ENCODE data around the gene PTPRG.
A peak's percentile ranks its signal among the peaks of the same experiment; 100 is the strongest.

PTPRG gene

DNA sequence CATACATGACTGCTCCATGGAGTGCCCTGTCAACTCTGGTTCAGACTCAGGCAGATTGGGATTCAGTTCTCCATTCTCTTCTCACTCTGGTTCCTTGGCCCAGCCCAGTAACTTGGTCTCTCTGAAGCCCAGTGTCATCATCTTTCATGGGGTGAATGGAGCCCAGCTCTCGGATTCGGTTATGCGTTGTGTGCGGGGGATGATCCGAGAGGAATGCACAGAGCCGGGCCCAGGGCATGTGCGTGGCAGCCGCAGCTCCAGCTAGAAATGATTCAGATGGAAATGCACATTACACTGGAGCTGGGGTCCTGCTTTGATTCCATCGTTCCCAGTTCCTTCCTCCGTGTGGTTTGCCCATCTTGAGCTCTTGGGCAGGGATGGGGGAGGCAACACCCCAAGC lies 622.6 kb downstream of the PTPRG start:
- no peak for DNase-seq (ENCODE audit: low read depth in 2 of 2)

DNA sequence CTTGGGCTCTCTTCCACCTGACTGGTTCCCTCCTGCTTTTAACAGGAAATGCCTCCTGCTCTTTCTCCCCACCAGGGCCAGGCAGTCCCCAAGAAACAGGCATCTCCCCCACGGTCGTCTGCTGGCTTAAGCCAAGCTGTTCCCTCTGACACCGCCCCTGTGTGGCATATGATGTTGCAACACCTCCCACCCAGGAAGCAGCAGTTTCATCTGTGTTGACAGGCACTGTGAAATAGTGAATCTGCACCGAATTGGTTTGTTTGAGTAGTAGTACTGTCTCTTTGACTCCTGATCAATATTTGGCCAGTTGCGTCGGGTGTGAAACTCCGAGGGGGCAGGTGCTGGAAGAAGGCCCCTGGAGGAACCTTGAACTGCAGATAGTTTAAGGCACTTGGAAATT lies 623.2 kb downstream of the PTPRG start:
- DNase-seq (ENCODE audit: low read depth in 2 of 2) = no peak

DNA sequence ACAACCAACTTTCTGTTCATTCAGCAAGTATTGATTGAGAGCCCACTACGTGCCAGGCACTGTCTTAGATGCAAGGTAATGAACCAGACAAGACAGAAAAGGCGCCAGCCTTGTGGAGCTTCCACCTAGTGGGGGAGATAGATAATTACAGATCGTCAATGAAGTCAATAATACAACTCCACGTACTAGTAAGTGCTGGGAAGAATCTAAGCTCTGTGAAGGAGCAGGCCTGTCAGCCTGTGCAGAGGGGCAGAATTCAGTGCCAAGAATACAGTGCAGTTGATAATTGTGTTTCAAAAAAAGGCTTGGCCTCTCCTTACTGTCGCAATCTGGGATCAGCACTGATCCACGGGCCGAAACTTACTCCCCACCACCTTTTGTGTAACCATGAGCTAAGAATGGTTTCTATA lies 625.7 kb downstream of the PTPRG start:
- no peak for DNase-seq (ENCODE audit: low read depth in 2 of 2)

DNA sequence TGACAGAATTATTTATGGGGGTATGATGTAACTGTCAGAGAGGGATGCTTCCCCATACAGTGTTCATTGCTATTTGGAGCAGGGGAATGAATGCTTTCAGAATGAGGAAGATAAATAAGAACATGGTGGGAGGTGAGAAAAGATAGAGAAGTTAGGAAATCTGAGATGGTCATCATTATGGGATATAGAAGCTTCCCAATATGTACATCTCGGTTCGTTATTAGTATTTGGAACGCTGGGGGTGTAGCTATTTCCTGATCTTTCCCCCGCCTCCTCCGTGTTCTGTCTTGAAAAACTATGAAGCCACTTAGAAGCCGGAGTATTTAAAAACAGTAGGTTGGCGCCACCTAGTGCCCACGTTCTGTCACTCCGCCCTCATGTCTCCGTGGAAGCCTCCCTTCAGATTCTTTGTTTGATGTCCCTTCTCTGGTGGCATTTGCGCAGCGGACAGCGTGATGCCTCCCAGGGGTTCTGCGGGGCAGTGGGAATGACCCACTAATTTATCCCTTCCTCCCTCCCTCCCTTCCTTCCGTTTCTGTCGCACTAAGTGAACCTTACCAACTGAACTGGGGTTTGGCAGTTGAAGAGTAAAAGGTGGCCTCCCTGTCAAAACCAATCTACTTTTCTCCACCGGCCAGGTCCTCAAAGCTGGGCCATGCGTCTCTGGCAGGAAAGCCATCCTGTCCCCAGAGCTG lies 627.5 kb downstream of the PTPRG start:
- DNase-seq (ENCODE audit: low read depth in 2 of 2) = peak; percentile 37 to 64

DNA sequence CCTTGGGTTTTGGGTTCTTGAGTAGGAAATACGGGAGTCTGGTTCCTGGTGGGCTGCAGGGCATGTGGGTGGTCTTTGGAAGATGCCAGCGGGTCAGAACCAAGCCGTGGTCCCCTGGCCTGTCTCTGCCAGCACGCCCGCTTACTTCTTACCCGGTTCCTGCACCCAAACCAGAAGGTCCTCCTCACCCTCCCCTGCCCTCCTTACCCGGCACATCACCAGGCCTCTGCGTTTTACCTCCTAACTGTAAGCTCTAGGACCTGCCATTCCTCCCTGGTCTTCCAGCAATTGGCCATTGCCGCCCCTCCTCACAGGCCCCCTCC lies 628.0 kb downstream of the PTPRG start:
- no peak for DNase-seq (ENCODE audit: low read depth in 2 of 2)

DNA sequence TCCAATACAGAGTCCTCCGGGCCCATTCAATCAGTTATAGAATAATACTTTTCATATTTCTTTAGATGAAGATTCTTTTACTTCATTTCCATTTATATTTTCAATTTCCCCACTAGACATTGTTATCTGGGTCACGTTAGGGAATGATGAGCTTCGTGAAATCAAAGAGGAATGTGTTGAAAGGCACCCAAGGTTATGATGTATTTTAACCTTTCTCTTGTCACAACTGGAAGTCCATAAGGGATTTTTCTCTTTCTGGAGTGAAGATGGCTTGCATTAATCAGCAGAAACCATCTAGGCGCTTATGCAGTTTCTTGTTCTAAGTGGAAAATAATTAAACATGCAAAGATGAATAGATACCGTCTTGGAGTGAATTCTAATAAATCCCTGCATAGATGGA lies 631.5 kb downstream of the PTPRG start:
- DNase-seq (ENCODE audit: low read depth in 2 of 2) = no peak

DNA sequence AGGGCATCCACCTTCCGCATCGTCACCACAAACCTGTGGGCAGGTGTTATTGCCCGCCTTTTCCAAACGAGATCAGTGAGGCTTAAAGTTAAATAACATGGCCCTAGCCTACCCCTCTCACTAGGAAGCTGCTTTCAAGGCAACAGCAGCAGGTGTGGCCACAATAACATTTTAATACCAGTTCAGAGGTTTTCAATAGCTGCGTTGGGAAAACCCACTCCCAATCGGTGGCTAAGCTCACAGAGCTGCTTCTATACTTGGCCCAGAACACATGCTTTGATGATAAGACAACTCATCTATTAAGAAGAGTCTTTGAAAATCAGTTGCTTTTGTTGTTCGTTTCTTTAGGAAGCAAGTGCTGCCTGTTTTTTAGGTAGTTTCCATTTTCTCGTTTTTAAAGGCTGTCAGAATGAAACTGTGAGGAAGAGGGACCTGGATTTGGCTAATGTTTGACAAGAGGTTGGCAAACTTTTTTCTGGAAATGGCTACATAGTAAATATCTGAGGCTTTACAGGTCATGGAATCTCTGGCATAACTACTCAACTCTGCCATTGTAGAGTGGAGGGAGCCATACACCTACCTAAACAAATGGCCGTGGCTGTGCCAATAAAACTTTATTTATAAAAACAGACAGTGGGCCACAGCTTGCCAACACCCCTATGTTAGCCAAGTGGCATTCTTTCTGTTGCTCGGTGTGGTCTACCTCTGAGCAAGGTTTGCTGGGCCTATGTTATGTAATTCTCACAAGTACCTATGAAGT lies 632.4 kb downstream of the PTPRG start:
- no peak for DNase-seq (ENCODE audit: low read depth in 2 of 2)

DNA sequence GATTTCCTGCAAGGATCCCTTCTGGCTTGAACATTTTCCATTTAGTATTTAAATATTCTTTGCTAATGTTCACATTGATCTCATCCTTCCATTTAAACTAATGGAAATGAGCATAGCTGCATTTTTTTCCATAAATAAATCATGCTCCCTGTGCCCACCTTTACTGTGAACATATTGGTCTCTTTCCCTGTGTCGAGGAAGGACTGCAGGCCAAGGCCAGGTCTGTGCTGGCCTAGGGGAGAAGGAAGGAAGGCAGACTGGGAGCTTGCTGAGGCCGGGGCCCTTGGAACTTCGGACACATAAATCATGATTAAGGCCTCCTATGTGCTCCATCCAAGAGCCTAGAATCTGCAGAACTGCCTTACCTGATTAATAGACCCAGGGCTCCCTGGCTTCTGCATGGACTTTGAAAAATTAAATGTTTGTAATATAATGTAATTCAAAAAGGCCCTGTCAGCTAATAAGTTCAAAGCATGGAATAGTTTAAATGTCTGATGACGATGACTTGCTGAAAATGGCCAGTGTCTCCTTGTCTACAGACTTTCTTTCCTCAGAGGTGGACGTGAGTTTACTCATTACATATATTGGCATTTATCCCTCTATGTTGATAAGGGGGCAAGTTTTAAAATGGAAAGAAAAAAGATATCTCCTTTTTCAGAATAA lies 636.1 kb downstream of the PTPRG start:
- no peak for DNase-seq (ENCODE audit: low read depth in 2 of 2)

DNA sequence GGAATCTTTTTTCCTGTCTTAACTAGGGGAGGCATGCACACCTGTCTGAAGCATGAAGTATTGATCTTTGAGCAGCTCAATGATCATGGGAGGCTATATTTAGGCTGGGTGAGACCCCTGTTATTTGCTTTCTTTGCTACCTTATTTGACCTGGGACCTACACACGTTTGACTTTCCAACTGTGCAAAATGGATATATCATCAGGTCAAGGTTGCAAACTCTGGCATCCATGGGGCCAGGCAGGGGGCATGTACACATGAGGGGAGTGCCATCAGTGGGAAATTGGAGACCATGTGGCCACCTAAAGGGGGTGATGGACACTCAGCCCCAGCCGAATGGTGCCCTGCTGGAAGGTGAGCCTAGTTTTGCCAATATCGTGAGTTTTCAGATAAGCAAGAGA lies 637.8 kb downstream of the PTPRG start:
- no peak for DNase-seq (ENCODE audit: low read depth in 2 of 2)

DNA sequence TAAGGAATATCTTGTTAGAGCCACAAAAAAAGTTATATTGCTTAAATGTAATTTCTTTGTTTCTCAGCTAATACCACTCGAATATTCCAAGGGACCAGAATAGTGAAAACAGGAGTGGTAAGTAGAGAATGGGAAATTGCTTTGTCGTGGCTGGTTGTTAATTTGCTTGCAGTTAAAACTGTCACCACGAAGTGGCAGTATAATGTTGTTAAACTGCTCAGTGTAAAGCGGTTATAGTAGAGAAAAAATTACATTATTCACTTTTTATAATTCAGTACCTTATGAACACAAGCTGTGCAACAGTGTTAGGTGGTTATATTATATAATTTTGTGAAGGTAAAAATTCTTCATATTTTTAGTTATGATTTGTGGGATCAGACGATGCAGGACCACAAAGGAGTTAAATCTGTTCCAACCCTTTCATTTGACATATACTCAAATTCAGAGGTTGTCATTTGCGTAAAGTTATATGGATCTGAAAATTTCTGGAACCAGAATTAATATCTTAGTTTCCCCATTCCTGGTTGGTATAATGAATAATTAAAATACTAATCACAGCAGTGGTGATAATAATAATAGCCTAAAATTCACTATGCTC lies 640.2 kb downstream of the PTPRG start:
- no peak for DNase-seq (ENCODE audit: low read depth in 2 of 2)

DNA sequence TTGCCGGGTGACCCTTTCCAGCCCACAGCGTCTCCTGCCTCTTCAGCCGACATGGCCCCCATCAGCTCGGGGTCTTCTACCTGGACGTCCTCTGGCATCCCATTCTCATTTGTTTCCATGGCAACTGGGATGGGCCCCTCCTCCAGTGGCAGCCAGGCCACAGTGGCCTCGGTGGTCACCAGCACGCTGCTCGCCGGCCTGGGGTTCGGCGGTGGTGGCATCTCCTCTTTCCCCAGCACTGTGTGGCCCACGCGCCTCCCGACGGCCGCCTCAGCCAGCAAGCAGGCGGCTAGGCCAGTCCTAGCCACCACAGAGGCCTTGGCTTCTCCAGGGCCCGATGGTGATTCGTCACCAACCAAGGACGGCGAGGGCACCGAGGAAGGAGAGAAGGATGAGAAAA lies 641.8 kb downstream of the PTPRG start:
- no peak for DNase-seq (ENCODE audit: low read depth in 2 of 2)

DNA sequence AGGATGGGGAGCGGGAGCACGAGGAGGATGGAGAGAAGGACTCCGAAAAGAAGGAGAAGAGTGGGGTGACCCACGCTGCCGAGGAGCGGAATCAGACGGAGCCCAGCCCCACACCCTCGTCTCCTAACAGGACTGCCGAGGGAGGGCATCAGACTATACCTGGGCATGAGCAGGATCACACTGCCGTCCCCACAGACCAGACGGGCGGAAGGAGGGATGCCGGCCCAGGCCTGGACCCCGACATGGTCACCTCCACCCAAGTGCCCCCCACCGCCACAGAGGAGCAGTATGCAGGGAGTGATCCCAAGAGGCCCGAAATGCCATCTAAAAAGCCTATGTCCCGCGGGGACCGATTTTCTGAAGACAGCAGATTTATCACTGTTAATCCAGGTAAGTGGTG lies 642.2 kb downstream of the PTPRG start:
- no peak for DNase-seq (ENCODE audit: low read depth in 2 of 2)

DNA sequence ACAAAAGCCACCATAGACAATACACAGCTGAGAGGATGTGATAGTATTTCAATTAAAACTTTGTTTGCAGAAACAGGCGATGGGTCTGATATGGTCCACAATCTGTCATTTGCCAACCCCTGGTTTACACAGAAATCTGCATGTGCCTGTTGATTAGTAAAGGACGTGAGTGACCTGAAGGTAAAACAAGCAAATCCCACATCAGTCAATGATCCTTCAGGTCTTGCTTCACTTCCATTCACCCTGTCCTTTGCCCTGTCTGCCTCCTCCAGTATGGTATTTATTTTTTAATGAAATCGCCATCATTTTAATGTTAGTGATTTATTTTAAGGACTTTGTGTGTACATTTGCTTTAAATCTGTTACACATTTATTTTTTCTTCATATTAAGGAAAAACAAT lies 645.8 kb downstream of the PTPRG start:
- no peak for DNase-seq (ENCODE audit: low read depth in 2 of 2)

DNA sequence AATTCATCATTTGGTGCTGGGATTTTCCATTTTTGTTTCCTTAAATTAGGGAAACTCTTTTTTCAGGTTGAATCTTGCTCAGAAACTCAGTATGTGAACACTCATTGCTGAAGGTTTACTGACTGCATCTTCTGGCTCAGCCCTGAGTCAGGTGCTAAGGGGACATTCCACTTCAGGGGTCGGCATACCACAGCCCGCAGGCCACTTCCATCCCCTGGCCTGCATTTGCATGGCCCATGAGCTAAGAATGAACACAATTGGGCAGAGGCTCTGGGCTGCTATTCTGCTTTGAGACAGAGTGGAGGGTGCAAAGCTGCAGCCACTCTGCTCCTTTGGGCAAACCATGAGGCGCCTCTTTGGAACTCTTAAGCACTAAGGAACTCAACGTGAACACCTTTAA lies 647.0 kb downstream of the PTPRG start:
- DNase-seq (ENCODE audit: low read depth in 2 of 2) = no peak

DNA sequence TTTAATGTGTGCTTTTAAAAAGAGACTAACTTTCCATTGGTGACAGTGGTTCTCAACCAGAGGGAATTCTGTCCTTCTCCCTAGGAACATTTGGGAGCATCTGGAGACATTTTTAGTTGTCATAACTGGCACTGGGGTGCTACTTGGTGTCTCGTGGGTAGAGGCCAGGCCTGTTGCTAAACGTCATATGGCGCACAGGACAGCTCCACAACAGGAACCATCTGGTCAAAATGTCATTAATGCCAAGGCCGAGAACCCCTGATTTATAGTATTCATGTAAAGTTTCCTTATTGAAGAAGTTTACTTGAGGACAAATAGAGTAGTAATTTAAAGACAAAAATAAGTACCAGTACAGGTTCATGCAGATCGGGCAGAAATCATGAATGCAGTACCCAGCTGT lies 647.7 kb downstream of the PTPRG start:
- DNase-seq (ENCODE audit: low read depth in 2 of 2) = no peak

DNA sequence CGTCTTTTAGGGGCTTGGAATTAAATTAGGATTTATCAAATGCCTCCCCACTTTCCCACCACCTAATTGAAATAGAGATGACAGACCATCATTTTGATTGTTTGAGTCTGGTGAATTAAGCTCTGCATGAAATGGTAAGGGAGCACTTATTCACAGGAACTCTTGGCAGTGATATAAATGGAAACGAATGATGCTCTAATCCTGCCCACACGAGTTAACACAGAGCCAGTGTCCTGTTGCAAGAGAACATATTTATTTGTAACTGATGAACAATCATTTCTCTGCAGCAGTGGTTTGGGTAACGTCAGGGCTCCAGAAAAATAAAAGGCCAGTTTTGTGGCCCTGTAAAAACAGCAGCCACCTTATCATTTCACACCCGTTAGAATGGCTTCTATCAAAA lies 648.6 kb downstream of the PTPRG start:
- DNase-seq (ENCODE audit: low read depth in 2 of 2) = no peak

DNA sequence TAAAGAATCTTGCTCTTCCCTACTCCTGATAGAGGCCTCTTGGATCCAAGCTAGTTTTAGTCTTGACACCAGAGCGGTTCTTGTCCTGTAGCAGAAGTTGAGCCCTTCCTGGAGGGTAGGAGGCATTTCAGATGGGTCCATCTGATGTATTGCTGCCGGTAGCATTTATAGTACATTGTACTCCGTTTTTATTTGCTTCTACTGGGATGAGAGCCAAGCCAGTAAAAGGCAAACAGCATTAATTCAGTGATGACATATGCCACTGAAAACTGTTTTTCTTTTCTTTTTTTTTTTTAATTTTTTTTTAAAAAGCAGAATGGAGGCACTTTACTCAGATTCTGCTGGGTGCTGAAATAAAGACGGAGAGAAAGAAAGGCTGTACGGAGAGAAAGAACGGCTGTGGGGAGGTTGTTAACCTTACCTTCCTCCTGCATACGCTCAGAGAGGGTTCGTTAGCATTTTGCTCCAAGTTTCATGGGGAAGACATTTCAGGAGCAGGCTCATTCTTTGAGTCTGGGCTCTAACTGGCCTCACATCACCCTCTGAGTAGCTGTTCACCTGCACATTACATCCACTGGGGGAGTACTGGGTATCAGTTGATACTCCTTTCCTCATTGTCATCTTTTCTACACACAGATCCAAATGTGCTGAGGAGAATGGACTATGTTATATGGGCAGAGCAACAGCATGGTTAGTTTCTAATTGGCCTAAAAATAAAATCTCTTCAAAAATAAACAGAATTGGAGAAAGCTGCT lies 650.5 kb downstream of the PTPRG start:
- no peak for DNase-seq (ENCODE audit: low read depth in 2 of 2)

DNA sequence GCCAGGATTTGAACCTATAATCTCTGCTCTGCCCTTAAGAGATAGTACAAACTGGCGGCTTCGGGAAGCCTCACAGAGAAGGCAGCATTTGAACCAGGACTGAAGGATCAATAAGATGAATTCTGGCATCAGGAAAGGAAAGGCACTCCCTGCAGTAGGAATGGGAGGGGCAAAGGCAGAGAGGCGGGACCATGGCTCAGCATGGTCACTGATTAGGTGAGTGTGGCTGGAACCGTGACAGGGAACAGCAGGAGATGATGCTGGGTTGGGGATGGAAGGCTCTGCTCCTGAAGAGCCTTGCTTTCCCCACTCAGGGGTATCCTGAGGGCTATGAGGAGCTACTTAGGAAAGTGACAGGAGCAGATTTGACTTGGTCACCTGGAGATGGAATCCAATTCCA lies 653.5 kb downstream of the PTPRG start:
- DNase-seq (ENCODE audit: low read depth in 2 of 2) = no peak

DNA sequence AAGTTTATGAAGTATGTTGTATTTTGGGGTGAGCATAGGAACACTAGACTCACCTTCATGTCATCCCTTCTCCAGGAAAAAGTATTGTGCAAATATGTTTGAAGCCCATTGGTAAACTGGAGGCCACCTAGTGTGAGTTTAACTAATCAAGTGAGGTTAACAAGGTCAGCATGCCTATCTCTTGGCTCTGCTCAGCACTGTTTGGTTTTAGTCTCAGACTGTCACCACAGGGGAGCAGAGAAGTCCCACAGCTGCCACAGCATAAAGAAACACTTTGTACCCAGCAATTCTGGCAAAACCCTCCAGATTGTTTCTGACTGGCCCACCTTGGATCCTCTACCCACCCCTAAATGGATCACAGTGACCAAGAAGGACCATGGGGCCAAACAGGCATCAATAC lies 659.2 kb downstream of the PTPRG start:
- DNase-seq (ENCODE audit: low read depth in 2 of 2) = no peak

DNA sequence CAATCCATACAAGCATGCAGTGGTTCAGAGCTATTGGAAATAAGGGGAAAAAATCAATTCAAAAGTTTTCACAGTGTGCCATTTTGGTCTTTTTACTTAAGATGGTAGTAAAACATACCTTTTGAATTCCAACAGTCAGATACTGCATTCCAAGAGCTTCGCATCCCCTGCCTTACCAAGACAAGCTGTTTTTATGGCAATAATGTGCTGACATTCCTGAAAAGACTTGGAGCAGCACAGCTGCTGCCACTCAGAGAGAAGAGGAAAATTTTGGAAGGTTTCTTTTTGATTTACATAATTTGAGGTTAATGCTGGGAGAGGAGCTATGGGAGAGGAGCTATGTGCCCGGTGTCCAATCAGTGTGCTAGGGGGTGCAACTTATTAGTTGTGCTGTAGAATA lies 663.7 kb downstream of the PTPRG start:
- DNase-seq (ENCODE audit: low read depth in 2 of 2) = no peak

DNA sequence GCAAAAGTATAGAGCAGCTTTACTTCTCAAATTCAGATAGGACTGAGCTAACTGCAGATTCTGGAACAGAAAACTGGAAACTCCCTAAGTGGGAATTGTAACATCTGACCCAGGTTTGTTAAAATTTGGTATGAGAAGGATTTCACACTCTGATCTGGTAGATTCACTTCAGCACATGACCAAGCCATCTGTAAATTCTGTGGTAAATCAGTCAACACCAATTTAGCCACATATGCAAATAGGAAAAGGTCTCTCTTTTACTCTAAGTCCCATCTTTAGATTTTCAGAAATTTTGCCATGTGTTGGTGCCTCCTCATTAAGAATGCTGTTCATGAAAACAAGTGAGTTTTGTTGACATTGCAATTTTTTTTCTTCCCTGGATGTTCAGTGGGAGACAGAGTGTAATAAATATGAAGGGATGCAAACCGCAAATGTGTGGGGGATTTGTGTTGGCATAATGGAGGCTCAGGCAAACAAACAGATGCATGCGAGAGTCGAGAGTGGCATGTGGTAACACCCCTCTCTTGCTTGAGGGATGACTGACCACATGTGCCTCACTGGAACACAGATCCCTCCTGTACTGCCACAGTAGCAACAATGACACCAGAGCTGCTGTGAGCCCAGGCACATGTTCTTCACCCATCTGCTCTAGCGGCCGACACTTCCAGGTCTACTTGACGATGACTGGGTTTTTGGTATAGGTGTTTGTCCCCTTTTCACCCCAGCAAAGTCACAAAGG lies 665.4 kb downstream of the PTPRG start:
- DNase-seq (ENCODE audit: low read depth in 2 of 2) = no peak
